GM12891 (cell line): Measurements from ENCODE around the gene COL5A2.

Experiments used
- PAX5 ChIP-seq: IDR thresholded peaks from 2 replicates; pipeline ENCODE4 v1.6.1; 2011; ENCODE audit warnings: low read length, moderate library complexity, mild to moderate bottlenecking; ENCODE audit not compliant: insufficient read depth, severe bottlenecking
- POLR2A ChIP-seq: IDR thresholded peaks from 2 replicates; pipeline ENCODE4 v1.6.1; 2011; ENCODE audit warnings: low read depth, low read length, control low read depth
- POLR2AphosphoS5 ChIP-seq: IDR thresholded peaks from 2 replicates; pipeline ENCODE4 v1.6.1; 2011; ENCODE audit warnings: low read depth, low read length, control low read depth
- POU2F2 ChIP-seq: IDR thresholded peaks from 2 replicates; pipeline ENCODE4 v1.6.1; 2011; ENCODE audit warnings: low read depth, mild to moderate bottlenecking, control low read depth, low read length, moderate library complexity
- SPI1 ChIP-seq: IDR thresholded peaks from 2 replicates; pipeline ENCODE4 v1.6.1; 2011; ENCODE audit warnings: low read depth, low read length, control low read depth
- TAF1 ChIP-seq: IDR thresholded peaks from 2 replicates; pipeline ENCODE4 v1.6.1; 2011; ENCODE audit warnings: low read depth, low read length, control low read depth

DNA sequence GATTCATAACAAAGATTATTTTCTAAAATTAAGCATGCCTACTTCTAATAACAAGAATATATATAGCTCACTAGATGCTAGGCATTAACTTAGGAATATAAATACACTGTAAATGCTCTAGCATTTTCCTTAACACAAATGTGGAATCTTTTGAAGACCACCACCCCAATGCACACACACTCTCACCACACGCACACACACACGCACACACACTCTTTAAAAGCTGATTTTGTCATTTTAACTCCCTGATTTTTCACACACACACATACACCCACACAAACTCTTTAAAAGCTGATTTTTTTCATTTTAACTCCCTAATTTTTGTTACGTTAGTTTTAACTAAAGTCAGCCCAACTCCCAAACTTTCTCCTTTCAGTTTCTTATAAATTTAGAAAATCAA lies 3.0 kb downstream of the COL5A2 start:
- TF ChIP-seq POLR2A (no peak), POLR2AphosphoS5 (no peak), TAF1 (no peak), PAX5 (no peak), SPI1 (no peak), POU2F2 (no peak)
